CD14-positive monocyte (primary cell): ENCODE results near the gene OARD1. TPM values are rescaled to one million over a fixed set of nuclear protein-coding genes. Genes with fewer than 3 reads are reported as not detected.
A peak's percentile ranks its signal among the peaks of the same experiment; 100 is the strongest.

Source experiments
- DNase-seq, 3 donors: peaks; one replicate each; pipeline ENCODE4 v3.0.0-alpha.2; 2011 to 2022
- H2AFZ ChIP-seq: 2 replicates; pipeline ENCODE4 v1.6.0; 2012; ENCODE audit warnings: mild to moderate bottlenecking, low read depth, low read length, inconsistent platforms; ENCODE audit not compliant: insufficient read depth, poor library complexity, severe bottlenecking
- H3K27ac ChIP-seq, 2 donors: 1 replicate in 1 of 2; 2 replicates in 1 of 2; pipeline ENCODE4 v1.5.1; 2012 to 2013; ENCODE audit warnings: low read length in 2 of 2, control low read depth in 1 of 2, inconsistent platforms in 1 of 2, low read depth in 1 of 2, mild to moderate bottlenecking in 1 of 2
- H3K27me3 ChIP-seq, 2 donors: one replicate each; pipeline versions ENCODE4 v1.6.0 to v1.6.1; 2011 to 2013; ENCODE audit warnings: low read length in 2 of 2; ENCODE audit not compliant: control insufficient read depth in 2 of 2, insufficient read depth in 2 of 2
- H3K36me3 ChIP-seq, 2 donors: replicated peaks in 1 of 2; 1 replicate in 1 of 2; 2 replicates in 1 of 2; pipeline versions ENCODE4 v1.5.1 to v1.6.1; 2012 to 2013; ENCODE audit warnings: low read length in 2 of 2, control low read depth in 1 of 2, inconsistent platforms in 1 of 2, mild to moderate bottlenecking in 1 of 2; ENCODE audit not compliant: insufficient read depth in 2 of 2, control insufficient read depth in 1 of 2
- H3K4me1 ChIP-seq, 2 donors: 1 replicate in 1 of 2; 2 replicates in 1 of 2; pipeline versions ENCODE4 v1.5.1 to v1.6.1; 2012 to 2013; ENCODE audit warnings: low read length in 2 of 2, control low read depth in 1 of 2, inconsistent platforms in 1 of 2, mild to moderate bottlenecking in 1 of 2, moderate library complexity in 1 of 2; ENCODE audit not compliant: insufficient read depth in 2 of 2, control insufficient read depth in 1 of 2
- H3K4me2 ChIP-seq: replicated peaks from 2 replicates; pipeline ENCODE3; 2012; ENCODE audit warnings: low read length, moderate library complexity, mild to moderate bottlenecking; ENCODE audit not compliant: poor library complexity, severe bottlenecking; ENCODE audit errors: extremely low read depth
- H3K4me3 ChIP-seq, 3 experiments: fragments of 200-600 bp in 1 of 3; sonication (generic) in 1 of 3; replicated peaks in 1 of 3; 1 replicate in 2 of 3; 2 replicates in 1 of 3; pipeline ENCODE4 v1.5.1; 2011 to 2013; ENCODE audit warnings: low read length in 3 of 3, mild to moderate bottlenecking in 3 of 3, control low read depth in 2 of 3, low read depth in 2 of 3, inconsistent platforms in 1 of 3, moderate library complexity in 1 of 3
- H3K79me2 ChIP-seq: 2 replicates; pipeline ENCODE4 v1.6.0; 2012; ENCODE audit warnings: mild to moderate bottlenecking, control low read depth, inconsistent platforms, low read length, moderate library complexity; ENCODE audit not compliant: insufficient read depth
- H3K9ac ChIP-seq: 2 replicates; pipeline ENCODE4 v1.6.0; 2017; ENCODE audit warnings: low read length, mild to moderate bottlenecking; ENCODE audit not compliant: insufficient read depth, poor library complexity, severe bottlenecking
- H3K9me3 ChIP-seq, 2 donors: replicated peaks in 1 of 2; 1 replicate in 1 of 2; 2 replicates in 1 of 2; pipeline versions ENCODE4 v1.5.1 to v1.6.1; 2012 to 2013; ENCODE audit warnings: low read length in 2 of 2, control low read depth in 1 of 2; ENCODE audit not compliant: control insufficient read depth in 1 of 2, insufficient read depth in 1 of 2
- H4K20me1 ChIP-seq: 2 replicates; pipeline ENCODE4 v1.6.0; 2012; ENCODE audit warnings: mild to moderate bottlenecking, low read length, control low read depth, moderate library complexity; ENCODE audit not compliant: insufficient read depth
- H3K27ac Mint-ChIP-seq, 7 donors: one replicate each; pipeline ENCODE4 v1.8.0; 2020; ENCODE audit warnings: mild to moderate bottlenecking in 7 of 7, mixed read lengths in 7 of 7, moderate library complexity in 6 of 7, inconsistent platforms in 2 of 7
- H3K27me3 Mint-ChIP-seq, 3 donors: one replicate each; pipeline ENCODE4 v1.8.0; 2021 to 2022; ENCODE audit warnings: low read depth in 3 of 3, mild to moderate bottlenecking in 3 of 3, mixed read lengths in 3 of 3, moderate library complexity in 3 of 3, inconsistent platforms in 1 of 3
- H3K36me3 Mint-ChIP-seq, 2 donors: one replicate each; pipeline ENCODE4 v1.8.0; 2020; ENCODE audit warnings: mixed read lengths in 2 of 2, inconsistent platforms in 1 of 2, mild to moderate bottlenecking in 1 of 2
- H3K4me1 Mint-ChIP-seq: one replicate; pipeline ENCODE4 v1.8.0; 2020; ENCODE audit warnings: mild to moderate bottlenecking, mixed read lengths
- H3K4me3 Mint-ChIP-seq, 2 donors: one replicate each; pipeline ENCODE4 v1.8.0; 2020; ENCODE audit warnings: mild to moderate bottlenecking in 2 of 2, mixed read lengths in 2 of 2, moderate library complexity in 1 of 2
- H3K9me3 Mint-ChIP-seq, 7 donors: one replicate each; pipeline ENCODE4 v1.8.0; 2020 to 2022; ENCODE audit warnings: mixed read lengths in 7 of 7, mild to moderate bottlenecking in 6 of 7, moderate library complexity in 6 of 7, inconsistent platforms in 2 of 7
- WGBS: methylation state at CpG from one replicate; pipeline ENCODE4 v1.1.5; 2013; ENCODE audit warnings: missing lambda C conversion rate; ENCODE audit not compliant: insufficient coverage; 5-methylcytosine and 5-hydroxymethylcytosine counted together
- intact Hi-C, 2 donors: fragments of 100-400 bp; cut with micrococcal nuclease; formaldehyde crosslinking; loops; one replicate each; pipeline versions ENCODE4 v1.15.0 to v1.15.1; 2023
- polyA plus RNA-seq, 3 donors: library from polyadenylated mRNA; depleted of rRNA in 1 of 3; unstranded in 2 of 3; stranded (reverse) in 1 of 3; fragments of 300-500 nt in 2 of 3; fragments of >200 nt in 1 of 3; fragmentation: Illumina TruSeq in 2 of 3; gene quantifications; 1 replicate in 2 of 3; 2 replicates in 1 of 3; pipeline ENCODE4 v1.2.3, GENCODE V29; 2012 to 2021
- TF ChIP-seq, protein P1 (sequence below): fragments of 200-600 bp; IDR thresholded peaks from one replicate; pipeline ENCODE4 v1.8.0; 2022; ENCODE audit warnings: antibody characterized with exemption, mild to moderate bottlenecking

Gene OARD1
- polyA plus RNA-seq, 3 donors: 6.5 to 23.6 (median 16.8) TPM

DNA sequence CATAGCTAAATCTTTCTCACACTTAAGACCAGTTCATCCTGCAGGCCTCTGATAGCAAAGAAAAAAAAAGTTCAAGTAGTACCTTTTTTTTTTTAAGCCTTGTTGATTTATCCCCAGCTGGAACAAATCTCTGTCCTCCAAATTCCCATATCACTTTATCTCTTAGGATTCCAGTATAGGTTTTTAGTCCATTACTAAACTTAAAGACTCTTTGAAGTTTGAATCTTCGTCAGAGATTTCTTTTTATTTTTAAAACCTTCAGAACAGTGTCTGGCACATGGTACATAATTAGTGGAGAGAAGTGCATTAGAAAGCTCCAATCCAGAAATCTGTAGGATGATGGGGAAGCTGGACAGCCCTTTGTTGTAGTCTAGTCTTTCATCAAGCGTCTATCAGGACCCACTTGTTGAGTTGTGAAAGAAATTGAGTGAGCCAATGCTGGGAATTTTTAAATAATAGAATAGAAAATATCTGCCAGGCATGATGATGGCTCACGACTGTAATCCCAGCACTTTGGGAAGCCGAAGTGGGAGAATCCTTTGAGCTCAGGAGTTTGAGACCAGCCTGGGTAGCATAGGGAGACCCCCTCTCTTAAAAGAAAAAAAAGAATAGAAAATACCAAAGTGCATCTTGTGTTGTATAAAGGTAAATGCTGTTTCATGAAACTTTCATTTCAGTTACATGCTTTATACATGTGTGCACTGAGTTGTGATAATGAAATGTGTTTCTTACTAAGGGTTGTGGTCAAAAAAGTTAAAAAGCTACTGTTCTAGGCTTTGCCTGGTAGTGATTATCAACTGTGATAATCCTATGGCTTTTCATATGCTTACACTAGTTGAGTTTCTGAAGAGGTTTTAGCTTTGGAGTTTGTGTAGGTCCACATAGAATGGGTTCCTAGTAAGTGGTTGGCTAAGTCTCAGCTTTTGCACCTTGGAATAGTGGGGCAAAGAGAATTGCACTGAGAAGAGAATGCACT lies 3.8 kb upstream of the OARD1 start:
- DNase-seq: no peak
- H3K27me3 ChIP-seq: no peaks in the 10 kb centered on the region
- TF ChIP-seq, protein P1, sequence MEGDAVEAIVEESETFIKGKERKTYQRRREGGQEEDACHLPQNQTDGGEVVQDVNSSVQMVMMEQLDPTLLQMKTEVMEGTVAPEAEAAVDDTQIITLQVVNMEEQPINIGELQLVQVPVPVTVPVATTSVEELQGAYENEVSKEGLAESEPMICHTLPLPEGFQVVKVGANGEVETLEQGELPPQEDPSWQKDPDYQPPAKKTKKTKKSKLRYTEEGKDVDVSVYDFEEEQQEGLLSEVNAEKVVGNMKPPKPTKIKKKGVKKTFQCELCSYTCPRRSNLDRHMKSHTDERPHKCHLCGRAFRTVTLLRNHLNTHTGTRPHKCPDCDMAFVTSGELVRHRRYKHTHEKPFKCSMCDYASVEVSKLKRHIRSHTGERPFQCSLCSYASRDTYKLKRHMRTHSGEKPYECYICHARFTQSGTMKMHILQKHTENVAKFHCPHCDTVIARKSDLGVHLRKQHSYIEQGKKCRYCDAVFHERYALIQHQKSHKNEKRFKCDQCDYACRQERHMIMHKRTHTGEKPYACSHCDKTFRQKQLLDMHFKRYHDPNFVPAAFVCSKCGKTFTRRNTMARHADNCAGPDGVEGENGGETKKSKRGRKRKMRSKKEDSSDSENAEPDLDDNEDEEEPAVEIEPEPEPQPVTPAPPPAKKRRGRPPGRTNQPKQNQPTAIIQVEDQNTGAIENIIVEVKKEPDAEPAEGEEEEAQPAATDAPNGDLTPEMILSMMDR: no peak
- H3K9ac ChIP-seq: no peak overlapping the region
- peaks cover 36% of the 10 kb centered on the region for H4K20me1 ChIP-seq
- intact Hi-C loops: loop anchor here in 1 of 2 donors (10.0 kb wide), 1 partner anchor 659 kb away; the partner anchor contains the start of gene TFEB
- H3K36me3 Mint-ChIP-seq: peaks cover 25% of the 10 kb centered on the region in 2 donors
- H2AFZ ChIP-seq: no peak overlapping the region
- peaks cover 20 to 31% of the 10 kb centered on the region in 2 donors for H3K36me3 ChIP-seq
- H3K4me2 ChIP-seq: no peak overlapping the region
- no peaks in the 10 kb centered on the region for H3K9me3 Mint-ChIP-seq
- peaks cover 78% of the 10 kb centered on the region for H3K79me2 ChIP-seq
- no peaks in the 10 kb centered on the region for H3K27me3 Mint-ChIP-seq
- H3K27ac ChIP-seq: no peak overlapping the region
- H3K9me3 ChIP-seq: no peaks in the 10 kb centered on the region
- H3K4me1 ChIP-seq: peaks cover 24 to 32% of the 10 kb centered on the region in 2 donors
- H3K4me3 ChIP-seq: no peak overlapping the region
- 100% methylated on average over 1 of the region's 4 CpGs for WGBS
- peaks cover 35% of the 10 kb centered on the region for H3K4me1 Mint-ChIP-seq
- peak overlapping the region in 4 of 7 donors; percentile 4 to 33 (median 14) for H3K27ac Mint-ChIP-seq
- H3K4me3 Mint-ChIP-seq: no peak overlapping the region

DNA sequence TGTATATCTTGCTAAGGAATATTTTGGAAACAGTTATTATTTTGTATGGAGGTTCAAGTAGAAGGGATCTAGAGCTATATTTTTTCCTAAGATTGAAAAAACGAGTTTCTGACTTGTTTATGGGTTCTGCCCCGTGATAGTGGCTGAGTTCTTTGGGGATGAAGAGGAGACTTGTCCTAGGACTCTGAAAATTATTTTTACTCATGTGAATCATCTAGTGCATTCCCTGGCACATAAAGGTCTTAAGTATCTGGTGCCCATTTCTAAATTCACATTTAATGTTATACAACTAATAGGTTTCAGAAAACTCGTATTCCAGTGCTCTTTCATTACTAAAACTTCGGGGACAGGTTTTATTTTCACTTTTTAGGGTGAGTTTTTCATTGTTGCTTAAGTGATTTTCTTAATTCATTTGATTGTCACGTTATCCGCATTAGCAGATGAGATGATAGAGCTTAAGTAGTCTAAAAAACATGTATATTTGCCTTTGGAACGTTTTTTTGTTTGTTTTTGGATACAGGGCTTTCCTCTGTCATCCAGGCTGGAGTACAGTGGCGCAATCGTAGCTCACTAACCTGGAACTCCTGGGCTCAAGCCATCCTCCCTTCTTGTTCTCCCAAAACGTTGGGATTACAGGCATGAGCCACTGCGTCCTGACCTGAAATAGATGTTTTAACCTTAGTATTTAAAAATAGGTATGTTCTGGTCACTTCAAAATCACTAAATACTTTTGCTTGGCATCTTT lies 2.7 kb upstream of the OARD1 start:
- Mint-ChIP-seq H3K36me3 (peaks cover 19 to 20% of the 10 kb centered on the region in 2 donors), H3K4me3 (peak overlapping the region; percentile 86 to 92), H3K27me3 (no peaks in the 10 kb centered on the region), H3K9me3 (no peaks in the 10 kb centered on the region), H3K4me1 (peaks cover 31% of the 10 kb centered on the region), H3K27ac (peak overlapping the region; percentile 94 to 97 (median 96))
- intact Hi-C loops: loop anchor here (5.0 to 10.0 kb wide), 3 partner anchors 107 to 660 kb away; partner anchors contain the start of gene TFEB (in 1 of the 2)
- H3K27ac ChIP-seq: peak overlapping the region in 1 of 2 donors; percentile 98
- H3K79me2 ChIP-seq: peaks cover 75% of the 10 kb centered on the region
- peaks cover 31% of the 10 kb centered on the region for H4K20me1 ChIP-seq
- peak overlapping the region; percentile 83 for H3K4me2 ChIP-seq
- TF ChIP-seq, protein P1: no peak
- peaks cover 10 to 22% of the 10 kb centered on the region in 2 donors for H3K36me3 ChIP-seq
- peak overlapping the region in 1 of 3 experiments; percentile 88 for H3K4me3 ChIP-seq
- WGBS: 92% methylated on average over 2 of the region's 11 CpGs
- H3K4me1 ChIP-seq: peaks cover 19 to 27% of the 10 kb centered on the region in 2 donors
- peak overlapping the region; percentile 99 for H3K9ac ChIP-seq
- DNase-seq: no peak
- no peaks in the 10 kb centered on the region for H3K27me3 ChIP-seq
- no peak overlapping the region for H2AFZ ChIP-seq
- no peaks in the 10 kb centered on the region for H3K9me3 ChIP-seq
